ENCODE data around the gene YPEL3.
"Not testable (repeated sequence)": the region's sequence is repeated elsewhere in the genome, so short reads cannot be mapped to it uniquely, and the experiment has no call there.

Gene YPEL3

DNA sequence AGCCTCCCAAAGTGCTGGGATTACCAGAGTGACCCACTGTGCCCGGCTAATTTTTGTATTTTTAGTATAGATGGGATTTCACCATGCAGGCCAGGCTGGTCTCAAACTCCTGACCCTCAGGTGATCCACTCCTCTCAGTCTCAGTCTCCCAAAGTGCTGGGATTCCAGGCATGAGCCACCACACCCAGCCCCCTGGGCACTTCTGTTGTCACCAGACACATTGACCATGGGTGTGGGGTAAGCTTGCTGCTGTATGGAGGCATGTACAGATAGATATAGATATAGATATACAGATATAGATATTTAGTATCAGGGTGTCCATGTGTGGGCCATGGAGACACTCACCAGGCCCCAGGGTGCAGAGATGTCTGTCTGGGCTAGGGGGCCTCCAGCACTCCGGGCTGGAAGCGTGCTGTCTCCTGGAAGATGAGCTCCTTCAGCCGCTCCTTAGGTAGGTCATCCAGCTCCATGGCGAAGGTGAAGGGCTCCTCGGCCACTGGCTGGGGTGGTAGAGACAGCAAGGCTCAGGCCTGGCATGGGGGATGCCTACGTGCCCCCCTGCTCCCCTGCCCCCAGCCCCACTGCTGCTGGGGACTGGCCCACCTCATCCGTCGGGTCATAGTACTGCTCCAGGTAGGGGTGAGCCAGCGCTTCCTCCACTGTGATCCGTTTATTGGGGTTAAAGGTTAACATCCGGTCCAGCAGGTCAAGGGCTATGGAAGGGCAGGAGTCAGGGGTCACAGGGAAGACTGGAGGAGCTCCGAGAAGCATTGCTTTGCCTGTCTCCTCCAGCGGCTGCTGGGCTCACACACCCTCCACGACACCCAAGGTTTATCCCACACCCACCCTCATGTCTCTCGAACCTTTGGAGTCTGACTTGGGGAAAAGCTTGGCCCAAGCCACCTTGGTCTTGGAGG lies 20.5 kb upstream of the YPEL3 start:
- Histone ChIP-seq H3K4me1 (ENCODE audit: control insufficient read depth in 1 of 2, insufficient read depth in 2 of 2, low read length in 2 of 2) (peaks cover 3 to 5% of the 10 kb centered on the region in 2 donors), H3K27ac (ENCODE audit: low read length) (no peak overlapping the region), H3K36me3 (ENCODE audit: control insufficient read depth in 1 of 2, insufficient read depth in 2 of 2, low read length in 2 of 2) (peaks cover 24 to 66% of the 10 kb centered on the region in 2 donors), H3K9me3 (ENCODE audit: control insufficient read depth in 1 of 2, low read length in 2 of 2) (no peaks in the 10 kb centered on the region), H3K4me3 (ENCODE audit: low read depth in 1 of 2, low read length in 2 of 2) (no peak overlapping the region), H3K27me3 (ENCODE audit: low read depth, low read length) (no peaks in the 10 kb centered on the region)

DNA sequence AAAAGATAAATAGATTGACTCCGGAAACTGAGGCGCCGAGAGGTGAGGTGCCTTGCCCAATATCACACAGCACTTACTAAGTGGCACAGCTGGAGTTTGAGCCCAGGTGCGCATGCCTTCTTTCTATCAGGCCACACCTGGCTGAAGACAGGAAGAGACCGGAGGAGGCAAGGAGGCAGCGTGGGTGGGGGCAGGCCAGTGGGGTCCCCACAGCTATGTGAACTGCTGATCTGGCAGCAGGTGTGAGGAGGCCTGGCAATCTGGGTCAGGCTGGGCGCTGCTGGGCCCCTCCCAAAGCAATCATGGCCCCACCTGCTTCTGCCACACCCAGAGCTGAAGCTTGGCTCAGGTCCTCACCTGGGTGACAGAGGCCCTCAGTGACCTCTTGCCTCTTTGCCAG lies 19.2 kb upstream of the YPEL3 start:
- H3K36me3 ChIP-seq (ENCODE audit: control insufficient read depth in 1 of 2, insufficient read depth in 2 of 2, low read length in 2 of 2), result peaks cover 24 to 64% of the 10 kb centered on the region in 2 donors
- H3K4me3 ChIP-seq (ENCODE audit: low read depth in 1 of 2, low read length in 2 of 2), result no peak overlapping the region
- no peaks in the 10 kb centered on the region for H3K9me3 ChIP-seq (ENCODE audit: control insufficient read depth in 1 of 2, low read length in 2 of 2)
- no peaks in the 10 kb centered on the region for H3K27me3 ChIP-seq (ENCODE audit: low read depth, low read length)
- H3K27ac ChIP-seq (ENCODE audit: low read length), result peak overlapping the region; percentile 51
- H3K4me1 ChIP-seq (ENCODE audit: control insufficient read depth in 1 of 2, insufficient read depth in 2 of 2, low read length in 2 of 2), result no peaks in the 10 kb centered on the region

DNA sequence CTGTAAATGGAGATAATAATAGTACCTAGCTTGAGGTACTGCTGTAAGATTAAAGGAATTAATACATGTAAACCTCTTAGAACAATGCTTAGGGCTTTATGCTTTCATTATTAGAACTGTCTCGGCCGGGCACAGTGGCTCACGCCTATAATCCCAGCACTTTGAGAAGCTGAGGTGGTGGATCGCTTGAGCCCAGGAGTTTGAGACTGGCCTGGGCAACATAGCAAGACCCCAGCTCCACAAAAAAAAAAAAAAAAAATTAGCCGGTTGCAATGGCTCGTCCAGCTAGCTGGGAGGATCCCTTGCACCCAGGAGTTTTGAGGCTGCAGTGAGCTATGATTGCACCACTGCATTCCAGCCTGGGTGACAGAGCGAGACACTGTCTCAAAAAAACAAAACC lies 18.8 kb upstream of the YPEL3 start:
- Histone ChIP-seq H3K36me3 (ENCODE audit: control insufficient read depth in 1 of 2, insufficient read depth in 2 of 2, low read length in 2 of 2) (peaks cover 24 to 61% of the 10 kb centered on the region in 2 donors), H3K27ac (ENCODE audit: low read length) (peak overlapping the region; percentile 51)
- not testable (repeated sequence) for H3K9me3 ChIP-seq (ENCODE audit: control insufficient read depth in 1 of 2, low read length in 2 of 2); H3K4me1 ChIP-seq (ENCODE audit: control insufficient read depth in 1 of 2, insufficient read depth in 2 of 2, low read length in 2 of 2); H3K4me3 ChIP-seq (ENCODE audit: low read depth in 1 of 2, low read length in 2 of 2); H3K27me3 ChIP-seq (ENCODE audit: low read depth, low read length)

DNA sequence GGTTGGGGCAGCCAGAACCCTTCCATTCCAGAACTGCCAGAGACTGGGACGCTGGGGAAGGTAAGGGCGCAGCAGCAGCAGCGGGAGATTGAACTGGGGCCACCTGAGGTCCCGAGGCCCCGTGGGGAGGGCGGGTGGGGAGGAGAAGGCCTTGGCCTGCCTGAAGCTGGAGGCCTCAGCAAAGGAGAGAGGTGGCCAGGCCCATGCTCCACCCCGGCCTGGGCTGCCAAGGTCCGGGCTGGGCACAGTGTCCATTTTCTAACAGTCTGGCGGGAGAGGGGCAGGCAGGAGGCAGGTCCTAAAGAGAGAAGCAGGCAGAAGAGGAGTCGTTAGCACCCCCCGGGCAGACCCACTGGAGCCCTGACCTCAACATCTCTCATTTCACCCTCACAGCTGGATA lies 18.4 kb upstream of the YPEL3 start:
- Histone ChIP-seq H3K27me3 (ENCODE audit: low read depth, low read length) (no peaks in the 10 kb centered on the region), H3K4me1 (ENCODE audit: control insufficient read depth in 1 of 2, insufficient read depth in 2 of 2, low read length in 2 of 2) (no peaks in the 10 kb centered on the region), H3K4me3 (ENCODE audit: low read depth in 1 of 2, low read length in 2 of 2) (no peak overlapping the region), H3K27ac (ENCODE audit: low read length) (no peak overlapping the region), H3K36me3 (ENCODE audit: control insufficient read depth in 1 of 2, insufficient read depth in 2 of 2, low read length in 2 of 2) (peaks cover 20 to 60% of the 10 kb centered on the region in 2 donors), H3K9me3 (ENCODE audit: control insufficient read depth in 1 of 2, low read length in 2 of 2) (no peaks in the 10 kb centered on the region)

DNA sequence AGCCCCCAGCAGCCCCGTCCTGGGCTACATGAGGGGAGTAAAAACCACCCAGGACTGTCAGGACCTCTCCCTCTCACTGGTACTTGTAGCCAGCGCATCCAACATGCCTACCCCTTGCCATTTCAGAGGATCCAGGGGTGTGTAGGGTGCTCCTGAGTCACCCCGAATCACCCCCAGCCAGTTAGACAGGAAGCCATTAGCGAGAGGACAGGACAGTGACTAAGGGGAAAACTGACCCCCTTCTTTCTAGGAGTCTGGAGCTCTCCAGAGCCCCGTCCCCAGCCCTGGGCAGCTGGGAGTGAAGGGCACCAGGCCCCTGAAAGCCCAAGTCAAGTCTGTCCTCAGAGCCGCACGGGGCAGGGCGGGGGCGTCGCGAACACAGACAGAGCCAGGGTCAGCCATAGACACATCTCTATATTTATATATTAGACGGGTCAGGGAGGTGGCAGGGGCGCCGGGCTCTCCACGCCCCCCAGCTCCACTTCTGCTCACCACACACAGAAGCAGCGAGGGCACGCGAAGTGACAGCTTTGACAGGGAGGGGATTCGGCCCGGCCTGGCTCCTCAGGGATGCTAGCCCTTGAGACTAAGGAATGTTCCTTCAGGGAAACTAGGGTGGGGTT lies 17.8 kb upstream of the YPEL3 start:
- H3K4me3 ChIP-seq (ENCODE audit: low read depth in 1 of 2, low read length in 2 of 2), result no peak overlapping the region
- H3K27me3 ChIP-seq (ENCODE audit: low read depth, low read length), result no peaks in the 10 kb centered on the region
- H3K27ac ChIP-seq (ENCODE audit: low read length), result no peak overlapping the region
- peaks cover 16 to 57% of the 10 kb centered on the region in 2 donors for H3K36me3 ChIP-seq (ENCODE audit: control insufficient read depth in 1 of 2, insufficient read depth in 2 of 2, low read length in 2 of 2)
- no peaks in the 10 kb centered on the region for H3K9me3 ChIP-seq (ENCODE audit: control insufficient read depth in 1 of 2, low read length in 2 of 2)
- no peaks in the 10 kb centered on the region for H3K4me1 ChIP-seq (ENCODE audit: control insufficient read depth in 1 of 2, insufficient read depth in 2 of 2, low read length in 2 of 2)

DNA sequence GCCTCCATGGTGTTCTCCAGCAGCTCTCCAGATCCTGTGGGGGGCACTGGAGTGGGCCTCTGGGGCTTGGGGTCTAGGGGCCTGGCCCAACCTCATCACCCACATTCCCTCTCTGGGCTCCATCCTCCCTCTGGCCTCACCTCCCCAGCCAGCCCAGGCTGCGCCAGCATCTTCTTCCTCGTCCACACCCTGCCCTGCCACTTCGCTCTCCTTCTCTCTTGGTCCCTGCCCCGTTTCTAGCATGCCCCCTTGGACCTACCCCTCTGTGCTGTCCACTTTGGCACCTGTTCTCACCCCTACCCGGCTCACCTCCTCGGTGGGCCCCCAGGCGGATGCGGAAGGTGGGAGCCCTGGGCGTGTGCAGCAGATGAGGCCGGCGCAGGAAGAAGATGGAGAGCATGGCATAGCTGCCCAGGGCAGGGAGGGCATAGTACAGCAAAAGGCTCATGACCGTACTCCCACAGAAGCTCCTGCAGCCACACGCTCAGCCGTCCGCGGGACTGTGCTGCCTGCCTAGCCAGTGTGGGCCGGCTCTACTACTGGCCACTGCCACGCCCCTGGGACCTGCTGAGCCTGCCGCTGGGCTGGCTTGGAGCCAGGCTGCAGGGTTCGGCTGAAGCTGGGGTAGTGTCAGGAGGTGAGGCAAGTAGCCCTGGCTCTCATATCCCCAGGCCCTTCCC lies 17.2 kb upstream of the YPEL3 start, which contains the start of gene GDPD3:
TSS of gene GDPD3 (minus strand) at position 507 of the 680 bp plus-strand sequence. CDS start at position 448, 59 bp downstream.
- Histone ChIP-seq H3K4me3 (ENCODE audit: low read depth in 1 of 2, low read length in 2 of 2) (no peak within 1 kb of the TSS), H3K27ac (ENCODE audit: low read length) (no peak within 1 kb of the TSS), H3K9me3 (ENCODE audit: control insufficient read depth in 1 of 2, low read length in 2 of 2) (no peaks in the 10 kb centered on the region), H3K4me1 (ENCODE audit: control insufficient read depth in 1 of 2, insufficient read depth in 2 of 2, low read length in 2 of 2) (no peaks in the 10 kb centered on the region), H3K27me3 (ENCODE audit: low read depth, low read length) (no peaks in the 10 kb centered on the region), H3K36me3 (ENCODE audit: control insufficient read depth in 1 of 2, insufficient read depth in 2 of 2, low read length in 2 of 2) (peaks cover 13 to 54% of the 10 kb centered on the region in 2 donors)

DNA sequence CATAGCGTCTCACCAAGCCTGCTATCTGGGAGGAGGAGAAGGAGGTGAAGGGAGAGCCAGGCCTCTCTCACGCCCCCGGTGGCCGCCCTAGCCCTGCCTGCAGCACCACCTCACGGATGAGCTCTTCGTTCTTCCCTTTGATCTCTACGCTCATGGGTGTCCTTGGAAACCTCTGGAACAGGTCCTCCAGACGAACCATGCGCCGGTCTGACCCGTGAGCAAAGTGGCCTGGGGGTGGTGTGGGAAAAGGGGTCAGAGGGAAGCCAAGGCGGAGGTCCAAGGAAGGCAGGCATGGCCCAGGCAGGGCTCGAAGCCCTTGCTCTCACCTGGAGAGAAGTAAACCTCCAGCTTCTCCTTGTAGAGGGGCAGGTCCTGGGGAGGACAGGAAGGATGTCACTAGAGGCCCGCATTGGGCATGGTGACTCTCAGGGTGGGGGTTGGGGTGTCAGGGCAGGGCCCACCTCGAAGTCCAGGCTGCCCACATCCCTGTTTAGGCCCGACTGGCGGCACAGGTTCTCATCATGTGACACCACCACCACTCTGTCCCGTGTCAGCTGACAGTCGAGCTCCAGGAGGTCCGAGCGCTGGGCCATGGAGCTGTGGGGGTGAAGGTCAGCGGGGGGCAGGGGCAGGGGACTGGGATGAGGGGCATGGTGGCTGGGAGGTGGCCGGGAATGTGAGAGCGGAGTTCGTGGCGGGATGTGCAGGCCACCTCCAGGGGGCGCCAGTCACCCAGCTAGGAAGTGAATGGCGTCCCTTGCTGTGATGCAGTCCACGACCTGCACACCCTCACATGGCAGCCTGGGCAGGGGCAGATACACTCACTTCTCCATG lies 16.4 kb upstream of the YPEL3 start:
- Histone ChIP-seq H3K4me1 (ENCODE audit: control insufficient read depth in 1 of 2, insufficient read depth in 2 of 2, low read length in 2 of 2) (no peaks in the 10 kb centered on the region), H3K27me3 (ENCODE audit: low read depth, low read length) (no peaks in the 10 kb centered on the region), H3K27ac (ENCODE audit: low read length) (no peak overlapping the region), H3K36me3 (ENCODE audit: control insufficient read depth in 1 of 2, insufficient read depth in 2 of 2, low read length in 2 of 2) (peaks cover 6 to 53% of the 10 kb centered on the region in 2 donors), H3K4me3 (ENCODE audit: low read depth in 1 of 2, low read length in 2 of 2) (no peak overlapping the region), H3K9me3 (ENCODE audit: control insufficient read depth in 1 of 2, low read length in 2 of 2) (no peaks in the 10 kb centered on the region)

DNA sequence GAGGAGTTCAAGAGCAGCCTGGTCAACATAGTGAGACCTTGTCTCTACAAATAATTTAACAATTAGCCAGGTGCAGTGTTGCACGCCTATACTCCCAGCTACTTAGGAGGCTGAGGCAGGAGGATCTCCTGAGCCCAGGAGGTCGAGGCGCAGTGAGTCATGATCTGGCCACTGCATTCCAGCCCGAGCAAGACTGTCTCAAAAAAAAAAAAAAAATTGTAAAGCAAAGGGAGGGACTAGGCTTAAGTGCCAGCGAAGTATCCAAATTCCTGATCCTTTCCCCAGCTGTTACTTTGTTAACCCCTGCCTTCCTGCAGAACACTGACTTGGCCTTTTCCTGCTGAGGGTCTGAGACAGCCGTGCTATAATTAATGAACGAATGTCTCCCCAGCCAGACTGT lies 14.6 kb upstream of the YPEL3 start:
- Histone ChIP-seq H3K4me3 (ENCODE audit: low read depth in 1 of 2, low read length in 2 of 2) (no peak overlapping the region), H3K27ac (ENCODE audit: low read length) (no peak overlapping the region), H3K36me3 (ENCODE audit: control insufficient read depth in 1 of 2, insufficient read depth in 2 of 2, low read length in 2 of 2) (peaks cover 0 to 44% of the 10 kb centered on the region in 2 donors), H3K27me3 (ENCODE audit: low read depth, low read length) (no peaks in the 10 kb centered on the region), H3K9me3 (ENCODE audit: control insufficient read depth in 1 of 2, low read length in 2 of 2) (no peaks in the 10 kb centered on the region), H3K4me1 (ENCODE audit: control insufficient read depth in 1 of 2, insufficient read depth in 2 of 2, low read length in 2 of 2) (no peaks in the 10 kb centered on the region)

DNA sequence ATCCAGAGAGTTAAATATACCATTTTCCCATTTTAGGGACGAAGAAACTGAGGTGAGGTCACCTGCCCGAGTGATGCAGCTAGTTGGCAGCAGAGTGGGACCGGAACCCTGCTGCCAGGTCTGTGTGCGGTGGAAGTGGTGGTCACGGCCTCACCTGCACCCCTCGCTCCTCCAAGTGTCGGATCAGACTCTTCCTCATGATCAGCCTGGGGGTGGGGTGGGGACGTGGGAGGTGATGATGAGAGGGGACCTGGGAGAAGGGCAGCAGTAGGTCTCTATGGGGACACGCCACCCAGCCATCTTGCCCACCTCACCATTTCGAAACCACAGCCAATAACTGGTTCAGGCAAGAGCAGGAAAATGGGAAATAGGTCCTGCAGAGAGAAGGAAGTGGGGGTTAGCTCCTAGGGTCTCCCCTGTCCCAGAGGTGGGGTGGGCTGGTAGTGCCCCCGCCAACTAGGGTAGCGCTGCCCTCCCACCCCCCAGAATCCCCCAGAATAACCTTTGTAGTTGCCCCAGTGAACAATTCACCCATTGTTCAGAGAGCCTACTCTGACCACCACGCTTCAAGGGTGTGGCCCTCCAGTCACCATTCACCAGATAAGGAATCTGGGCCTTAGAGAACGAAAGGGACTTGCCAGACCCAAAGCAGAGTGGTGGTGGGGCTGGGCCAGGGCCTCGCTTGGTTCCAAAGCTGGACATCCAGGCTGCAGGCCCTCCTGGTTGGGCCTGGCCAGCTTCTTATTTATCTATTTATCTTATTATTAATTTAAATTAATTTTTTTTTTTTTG lies 12.2 kb upstream of the YPEL3 start:
- Histone ChIP-seq H3K27me3 (ENCODE audit: low read depth, low read length) (no peaks in the 10 kb centered on the region), H3K36me3 (ENCODE audit: control insufficient read depth in 1 of 2, insufficient read depth in 2 of 2, low read length in 2 of 2) (peaks cover 8 to 40% of the 10 kb centered on the region in 2 donors), H3K9me3 (ENCODE audit: control insufficient read depth in 1 of 2, low read length in 2 of 2) (no peaks in the 10 kb centered on the region), H3K4me1 (ENCODE audit: control insufficient read depth in 1 of 2, insufficient read depth in 2 of 2, low read length in 2 of 2) (no peaks in the 10 kb centered on the region), H3K27ac (ENCODE audit: low read length) (no peak overlapping the region), H3K4me3 (ENCODE audit: low read depth in 1 of 2, low read length in 2 of 2) (no peak overlapping the region)

DNA sequence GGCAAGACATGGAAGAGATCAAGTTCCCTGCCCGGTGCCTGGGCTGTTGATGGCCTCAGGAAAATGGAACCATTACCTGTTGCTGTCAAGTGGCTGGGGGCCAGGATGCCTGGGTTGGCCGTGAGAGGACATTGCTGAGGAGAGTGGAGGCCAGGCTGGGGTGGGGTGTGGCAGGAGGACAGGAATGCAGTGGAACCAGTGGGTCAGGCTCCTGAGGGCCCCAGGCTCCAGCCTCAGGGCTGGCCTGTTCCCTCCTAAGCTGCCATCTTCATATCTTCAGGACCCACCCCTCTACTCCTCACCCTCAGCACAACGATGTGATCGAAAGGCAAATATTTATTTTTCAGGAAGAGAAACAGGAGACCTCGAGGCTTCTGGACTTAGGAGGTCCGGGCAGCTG lies 8.5 kb upstream of the YPEL3 start:
- peaks cover 8 to 36% of the 10 kb centered on the region in 2 donors for H3K36me3 ChIP-seq (ENCODE audit: control insufficient read depth in 1 of 2, insufficient read depth in 2 of 2, low read length in 2 of 2)
- H3K4me3 ChIP-seq (ENCODE audit: low read depth in 1 of 2, low read length in 2 of 2), result no peak overlapping the region
- no peak overlapping the region for H3K27ac ChIP-seq (ENCODE audit: low read length)

More for the DNA sequence above, 8.5 kb upstream of the YPEL3 start:
- Histone ChIP-seq H3K27me3 (ENCODE audit: low read depth, low read length) (no peaks in the 10 kb centered on the region), H3K4me1 (ENCODE audit: control insufficient read depth in 1 of 2, insufficient read depth in 2 of 2, low read length in 2 of 2) (no peaks in the 10 kb centered on the region), H3K9me3 (ENCODE audit: control insufficient read depth in 1 of 2, low read length in 2 of 2) (no peaks in the 10 kb centered on the region)
